ENCODE data around the gene GULP1. TPM values are rescaled to one million over a fixed set of nuclear protein-coding genes. Genes with fewer than 3 reads are reported as not detected.
A peak's percentile ranks its signal among the peaks of the same experiment; 100 is the strongest.

GULP1 gene
- total RNA-seq, 1 donor, result 42.7 TPM

DNA sequence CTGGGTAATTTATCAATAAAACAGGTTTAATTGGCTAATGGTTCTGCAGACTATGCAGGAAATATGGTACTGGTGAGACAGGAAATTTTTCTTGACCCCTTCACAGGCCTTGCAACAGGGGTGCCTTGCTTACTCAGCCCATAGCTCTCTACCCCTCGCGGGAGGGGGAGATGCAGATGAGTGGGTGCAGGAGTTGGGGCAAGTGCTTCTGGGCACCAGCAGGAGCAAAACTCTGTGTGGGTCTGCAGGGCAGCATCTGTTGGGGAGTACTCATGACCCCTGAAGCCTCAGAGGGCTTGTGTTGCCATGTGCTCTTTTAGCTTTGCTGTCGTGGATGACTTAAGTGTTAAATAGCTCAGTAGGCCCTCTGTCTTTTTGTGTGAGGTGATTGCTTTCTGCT is 48.6 kb downstream of the GULP1 start:
- no peak for DNase-seq (ENCODE audit: low read depth)
- no peak for TF ChIP-seq CTCF (IDR thresholded peaks at IDR 0.05; ENCODE audit: insufficient read depth, low read length)
- no peak overlapping the region for H3K4me3 ChIP-seq (ENCODE audit: low read depth, low read length)

- no peak for DNase-seq (ENCODE audit: low read depth)
- TF ChIP-seq CTCF (IDR thresholded peaks at IDR 0.05; ENCODE audit: insufficient read depth, low read length), result no peak
- H3K4me3 ChIP-seq (ENCODE audit: low read depth, low read length), result no peak overlapping the region
Measured at GRCh38 chr2:188345020-188345419, 53.3 kb downstream of the GULP1 start.

DNA sequence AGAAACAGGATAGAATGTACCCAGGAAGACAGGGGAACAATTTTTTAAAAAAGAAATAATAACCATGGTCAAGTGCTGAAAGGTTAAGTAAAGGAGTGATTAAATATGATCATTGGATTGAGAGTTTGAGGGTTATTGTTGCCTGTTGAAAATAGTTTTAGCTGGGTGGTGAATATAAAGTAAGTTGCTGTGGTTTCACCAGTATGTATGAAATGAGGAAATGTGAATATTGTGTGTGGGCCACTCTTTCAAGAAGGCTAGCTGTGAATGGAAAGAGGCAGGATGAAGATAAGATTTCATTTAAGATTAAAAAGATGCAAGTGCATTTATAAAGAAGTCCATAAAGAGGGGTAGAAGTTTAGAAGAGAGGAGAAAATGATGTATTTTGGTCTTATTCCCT is 53.8 kb downstream of the GULP1 start:
- peak; percentile 7 for DNase-seq (ENCODE audit: low read depth)
- no peak for TF ChIP-seq CTCF (IDR thresholded peaks at IDR 0.05; ENCODE audit: insufficient read depth, low read length)
- no peak overlapping the region for H3K4me3 ChIP-seq (ENCODE audit: low read depth, low read length)

- no peak for TF ChIP-seq CTCF (IDR thresholded peaks at IDR 0.05; ENCODE audit: insufficient read depth, low read length)
- H3K4me3 ChIP-seq (ENCODE audit: low read depth, low read length), result no peak overlapping the region
- no peak for DNase-seq (ENCODE audit: low read depth)
Measured at GRCh38 chr2:188345831-188346458, 54.3 kb downstream of the GULP1 start.

DNA sequence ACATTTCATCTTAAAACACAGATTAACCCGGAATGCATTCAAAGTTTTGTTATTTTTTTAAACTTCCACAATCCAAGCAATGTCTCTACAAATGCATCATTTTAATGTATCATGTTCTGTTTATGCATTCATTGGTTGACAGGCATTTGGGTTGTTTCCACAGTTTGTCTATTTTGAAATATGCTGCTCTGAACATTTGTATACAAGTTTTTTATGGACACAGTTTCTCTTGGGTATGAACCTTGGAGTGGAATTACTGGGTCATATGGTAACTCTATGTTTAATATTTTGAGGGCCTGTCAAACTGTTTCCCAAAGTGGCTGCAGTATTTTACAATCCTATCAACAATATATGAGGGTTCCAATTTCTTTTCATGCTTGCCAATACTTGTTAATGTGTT is 57.3 kb downstream of the GULP1 start:
- no peak for DNase-seq (ENCODE audit: low read depth)
- H3K4me3 ChIP-seq (ENCODE audit: low read depth, low read length), result no peak overlapping the region
- TF ChIP-seq CTCF (IDR thresholded peaks at IDR 0.05; ENCODE audit: insufficient read depth, low read length), result no peak

DNA sequence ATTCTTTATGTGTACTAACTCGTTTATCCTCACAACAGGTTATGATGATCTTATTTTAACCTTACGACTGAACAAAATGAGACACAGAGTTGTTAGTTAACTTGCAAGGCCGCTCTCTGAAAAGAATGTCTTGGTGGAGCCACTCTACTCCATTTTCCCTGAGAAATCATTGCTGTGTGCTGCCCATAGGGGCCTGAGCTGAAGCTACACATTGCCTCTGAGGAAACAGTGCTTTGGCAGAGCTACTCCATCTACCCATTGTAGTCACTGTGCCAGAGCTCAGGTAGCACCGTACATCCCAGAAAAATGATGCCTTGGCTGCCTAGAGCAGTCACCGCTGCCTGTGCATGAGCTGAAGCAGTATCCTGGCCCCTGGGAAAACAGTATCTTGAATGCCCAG is 61.6 kb downstream of the GULP1 start:
- no peak overlapping the region for H3K4me3 ChIP-seq (ENCODE audit: low read depth, low read length)
- no peak for DNase-seq (ENCODE audit: low read depth)
- TF ChIP-seq CTCF (IDR thresholded peaks at IDR 0.05; ENCODE audit: insufficient read depth, low read length), result no peak
